ENCODE measurements around the gene TMEM202.
"Not testable (repeated sequence)": the region's sequence is repeated elsewhere in the genome, so short reads cannot be mapped to it uniquely, and the experiment has no call there.

- not testable (repeated sequence) for TF ChIP-seq POLR2A, CTCF, POLR2AphosphoS5 (IDR thresholded peaks at IDR 0.05)
Measured at GRCh38 chr15:72413337-72413736, 15.2 kb downstream of the TMEM202 start.

Data from stomach (tissue), 4 donors.